Skeletal muscle tissue (tissue), 4 donors: ENCODE data around the gene IL12B. TPM values are rescaled to one million over a fixed set of nuclear protein-coding genes. Genes with fewer than 3 reads are reported as not detected.

ENCODE experiments used
- H3K27ac ChIP-seq: one replicate; pipeline ENCODE4 v1.7.0; 2013; ENCODE audit warnings: mild to moderate bottlenecking, low read depth, low read length, inconsistent platforms
- H3K27me3 ChIP-seq, 3 donors: one replicate each; pipeline ENCODE4 v1.7.0; 2013; ENCODE audit warnings: low read length in 3 of 3; ENCODE audit not compliant: control insufficient read depth in 3 of 3, insufficient read depth in 3 of 3
- H3K36me3 ChIP-seq, 3 donors: one replicate each; pipeline ENCODE4 v1.7.0; 2013; ENCODE audit warnings: low read length in 3 of 3; ENCODE audit not compliant: control insufficient read depth in 3 of 3, insufficient read depth in 3 of 3
- H3K4me1 ChIP-seq, 3 donors: one replicate each; pipeline ENCODE4 v1.7.0; 2013; ENCODE audit warnings: low read length in 3 of 3, mild to moderate bottlenecking in 3 of 3; ENCODE audit not compliant: control insufficient read depth in 3 of 3, insufficient read depth in 3 of 3
- H3K4me3 ChIP-seq, 3 donors: one replicate each; pipeline ENCODE4 v1.7.0; 2013; ENCODE audit warnings: low read length in 3 of 3
- H3K9ac ChIP-seq, 3 donors: one replicate each; pipeline ENCODE4 v1.7.0; 2013; ENCODE audit warnings: low read length in 3 of 3, mild to moderate bottlenecking in 3 of 3, moderate library complexity in 2 of 3, low read depth in 1 of 3
- H3K9me3 ChIP-seq, 3 donors: one replicate each; pipeline ENCODE4 v1.7.0; 2013; ENCODE audit warnings: low read length in 3 of 3; ENCODE audit not compliant: control insufficient read depth in 3 of 3
- total RNA-seq: library from RNA; depleted of rRNA; stranded (reverse); fragments of >200 nt; gene quantifications from one replicate; pipeline ENCODE4 v1.2.3, GENCODE V29; 2014
- donor health status: Osteomylitis.

Gene IL12B
- total RNA-seq, 1 donor from 2014 or later: not detected

DNA sequence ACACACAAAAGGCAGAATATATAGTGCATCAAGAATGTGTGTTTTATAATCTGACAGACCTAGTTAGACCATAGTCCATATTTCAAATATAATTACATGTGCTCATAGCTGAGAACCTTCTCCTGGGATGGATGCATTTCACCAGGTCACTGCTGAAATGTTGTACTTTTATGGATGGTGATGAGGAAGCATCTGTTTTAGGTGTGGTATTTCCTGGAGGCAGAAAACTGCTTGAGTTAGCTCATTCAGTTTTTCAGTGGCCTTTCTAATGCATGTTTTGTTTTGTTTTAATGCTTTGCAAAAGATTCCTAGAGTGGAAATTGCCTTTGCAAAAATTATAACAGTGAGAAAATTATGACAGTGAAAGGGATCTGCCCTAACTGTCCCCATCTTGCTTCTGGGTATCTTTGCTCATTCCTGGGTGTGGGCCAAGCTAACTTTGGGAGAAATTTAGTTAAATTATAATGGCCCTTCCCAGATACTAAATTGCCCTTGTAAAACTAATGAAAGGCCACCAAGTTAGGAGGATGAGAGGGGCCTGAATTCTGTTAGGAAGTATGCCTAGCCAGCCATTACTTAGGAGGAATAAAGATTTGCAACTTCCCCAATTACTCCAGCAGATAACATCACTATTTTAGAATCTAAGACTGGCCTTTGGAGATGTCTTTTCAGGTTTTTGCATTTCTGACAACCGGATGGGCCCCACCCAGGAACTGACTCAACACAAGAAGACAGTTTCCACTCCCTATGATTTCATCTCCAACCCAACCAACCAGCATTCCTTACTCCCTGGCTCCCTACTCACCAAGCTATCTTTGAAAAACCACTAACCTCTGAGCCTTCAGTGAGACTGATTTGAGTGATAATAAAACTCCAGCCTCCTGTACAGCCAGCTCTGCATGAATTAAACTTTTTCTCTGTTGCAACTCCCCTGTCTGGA, 7.0 kb upstream of the IL12B start:
- peaks cover 0 to 4% (median 0%) of the 10 kb centered on the region in 3 donors for H3K4me1 ChIP-seq
- no peak overlapping the region for H3K9ac ChIP-seq
- H3K9me3 ChIP-seq: no peaks in the 10 kb centered on the region
- no peak overlapping the region for H3K4me3 ChIP-seq
- H3K27me3 ChIP-seq: no peaks in the 10 kb centered on the region
- H3K27ac ChIP-seq: no peak overlapping the region
- H3K36me3 ChIP-seq: no peaks in the 10 kb centered on the region

DNA sequence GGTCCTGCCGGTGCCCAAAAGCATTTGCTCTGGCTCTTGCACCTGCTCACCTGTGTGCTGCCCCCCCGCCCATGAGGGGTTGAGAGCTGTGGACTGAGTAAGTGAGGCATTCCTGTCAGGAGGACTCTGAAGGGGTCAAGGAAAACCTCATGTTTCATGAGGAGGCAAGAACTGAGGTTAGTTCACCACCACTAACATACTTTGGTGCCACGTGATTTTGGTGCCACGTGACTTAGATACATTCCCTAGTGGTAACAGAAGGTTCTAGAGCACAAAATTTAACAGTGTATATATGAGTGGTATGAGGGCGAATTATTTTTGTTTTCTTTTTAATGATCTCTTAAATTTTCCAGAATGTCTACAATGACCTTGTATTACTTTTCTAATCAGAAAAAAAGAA, 6.3 kb upstream of the IL12B start:
- no peak overlapping the region for H3K4me3 ChIP-seq
- H3K9ac ChIP-seq: no peak overlapping the region
- no peaks in the 10 kb centered on the region for H3K9me3 ChIP-seq
- H3K36me3 ChIP-seq: no peaks in the 10 kb centered on the region
- H3K27ac ChIP-seq: no peak overlapping the region
- no peaks in the 10 kb centered on the region for H3K27me3 ChIP-seq
- H3K4me1 ChIP-seq: peaks cover 0 to 3% (median 2%) of the 10 kb centered on the region in 3 donors

DNA sequence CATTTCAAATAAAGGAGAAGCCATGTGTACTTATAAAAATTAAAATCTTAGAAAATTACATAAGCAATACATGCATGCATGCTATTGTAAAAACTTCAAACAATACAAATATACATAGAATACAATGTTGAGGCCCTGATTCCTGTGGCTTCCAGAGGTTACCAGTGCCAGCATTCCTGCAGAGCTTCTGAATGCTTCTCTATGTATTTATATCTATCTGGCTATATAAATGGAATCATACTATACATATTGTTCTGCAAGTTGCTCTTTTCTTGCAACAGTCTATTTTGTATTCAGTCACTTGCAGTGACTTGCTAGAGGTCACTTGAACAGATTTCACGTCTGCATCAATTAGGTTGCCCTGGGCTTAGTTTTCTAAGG, 3.2 kb upstream of the IL12B start:
- Histone ChIP-seq H3K9ac (no peak overlapping the region), H3K27ac (no peak overlapping the region), H3K36me3 (no peaks in the 10 kb centered on the region)

DNA sequence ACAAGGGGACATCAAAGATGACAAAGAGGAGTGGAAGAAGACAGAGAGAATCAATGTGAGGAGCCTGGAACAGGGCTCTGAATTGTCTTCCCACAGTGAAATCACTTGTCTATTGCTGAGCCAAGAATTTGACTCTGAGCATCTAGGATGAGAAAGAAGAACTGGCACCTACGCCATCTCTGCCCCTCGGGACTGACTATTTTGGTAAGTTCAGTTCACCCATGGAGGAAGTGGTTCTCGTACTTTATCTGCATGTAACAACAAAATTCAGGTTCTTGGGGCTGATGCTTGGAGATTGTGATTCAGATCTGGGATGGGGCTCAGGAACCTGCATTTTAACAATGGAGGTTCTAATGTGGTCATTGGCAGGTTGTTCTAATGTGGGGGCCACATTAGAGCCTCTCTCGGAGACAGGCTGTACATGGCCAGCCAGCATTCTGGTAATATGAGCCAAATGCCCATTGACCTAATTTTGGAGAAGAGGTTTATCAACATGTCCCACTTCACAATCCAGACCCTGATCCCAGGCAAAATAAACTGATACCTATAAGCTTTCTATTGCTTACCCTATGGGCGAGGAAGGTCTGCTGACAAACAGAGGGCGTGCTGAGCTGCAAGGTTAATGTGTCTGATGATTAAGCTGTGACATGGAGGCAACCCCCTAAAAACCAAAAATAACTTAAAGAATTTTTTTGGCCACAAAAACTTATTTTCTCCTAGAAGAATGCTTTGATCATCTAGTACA, 2.7 kb upstream of the IL12B start:
- Histone ChIP-seq H3K9me3 (no peaks in the 10 kb centered on the region), H3K4me1 (peaks cover 3 to 7% (median 5%) of the 10 kb centered on the region in 3 donors), H3K36me3 (no peaks in the 10 kb centered on the region), H3K9ac (no peak overlapping the region), H3K27ac (no peak overlapping the region), H3K4me3 (no peak overlapping the region), H3K27me3 (peaks cover 7 to 29% (median 20%) of the 10 kb centered on the region in 3 donors)

More for the DNA sequence above, 3.2 kb upstream of the IL12B start:
- Histone ChIP-seq H3K4me3 (no peak overlapping the region), H3K4me1 (peaks cover 3 to 7% (median 5%) of the 10 kb centered on the region in 3 donors), H3K9me3 (no peaks in the 10 kb centered on the region), H3K27me3 (peaks cover under 1 to 24% (median 19%) of the 10 kb centered on the region in 3 donors)

DNA sequence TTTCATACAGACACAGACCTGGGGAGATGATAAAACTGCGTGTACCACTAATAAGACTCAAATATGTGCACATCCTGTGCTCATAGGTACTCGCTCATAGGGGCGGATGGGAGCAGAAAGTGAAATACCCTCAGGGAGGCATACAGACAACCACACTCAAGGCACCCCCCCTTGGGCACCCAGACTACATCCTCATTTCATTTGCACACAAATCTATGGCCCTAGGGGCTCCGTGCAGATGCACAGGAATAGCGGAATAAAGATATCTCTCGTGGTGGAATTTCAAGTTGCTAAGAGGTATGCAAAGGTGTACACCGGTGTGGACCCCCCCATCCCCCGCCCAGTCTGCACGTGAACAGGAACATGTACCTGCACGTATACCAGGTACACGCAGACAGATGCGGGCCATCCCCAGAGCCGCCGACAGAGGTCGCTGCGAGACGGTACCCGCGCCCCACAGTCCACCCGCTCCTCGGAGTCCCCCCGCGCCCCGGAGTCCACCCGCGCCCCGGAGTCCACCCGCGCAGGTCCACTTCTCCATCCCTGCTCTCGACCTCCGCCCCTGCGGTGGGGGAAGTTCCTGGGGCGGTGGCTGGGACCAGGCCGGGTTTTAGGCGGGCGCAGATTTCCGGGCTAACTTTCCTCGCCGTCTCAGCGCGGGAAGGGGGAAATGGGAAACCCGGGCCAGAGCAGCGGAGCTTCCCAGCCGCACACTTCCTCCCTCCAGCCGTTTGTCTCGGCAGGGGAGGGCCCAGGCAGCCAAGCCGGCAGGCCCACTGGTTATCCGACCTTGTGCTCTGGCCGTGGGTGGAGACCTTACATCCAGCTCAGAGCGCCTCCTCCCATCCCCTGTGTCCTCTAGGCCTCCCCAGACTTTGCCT, 1.0 kb upstream of the IL12B start:
- Histone ChIP-seq H3K9me3 (no peaks in the 10 kb centered on the region), H3K27ac (no peak overlapping the region), H3K9ac (peak overlapping the region in 2 of 3 donors; percentile 17 to 45), H3K4me1 (peaks cover 3 to 7% (median 5%) of the 10 kb centered on the region in 3 donors), H3K27me3 (peaks cover 12 to 33% (median 20%) of the 10 kb centered on the region in 3 donors), H3K4me3 (peak overlapping the region in 2 of 3 donors; percentile 31 to 41), H3K36me3 (no peaks in the 10 kb centered on the region)

DNA sequence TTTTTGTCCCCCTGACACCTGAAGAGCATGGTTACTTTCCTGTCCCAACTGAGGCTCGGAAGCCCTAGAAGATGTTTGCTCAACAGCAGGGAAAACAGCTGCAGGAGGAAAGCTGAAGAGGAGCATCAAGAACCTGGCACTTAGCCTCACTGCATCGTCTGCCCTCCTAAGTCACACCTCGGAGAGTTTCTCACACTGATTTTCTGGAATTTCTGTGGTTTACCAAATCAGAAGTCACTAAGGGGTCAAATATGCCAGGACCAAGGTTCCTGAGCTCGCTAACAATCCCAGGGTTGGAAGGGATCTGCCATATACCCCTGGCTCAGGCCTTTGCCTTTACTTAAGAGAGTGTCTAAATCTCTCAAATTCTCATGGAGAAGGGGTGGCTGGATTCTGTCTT, 5.3 kb downstream of the IL12B start:
- Histone ChIP-seq H3K27me3 (peaks cover 8 to 21% (median 15%) of the 10 kb centered on the region in 3 donors), H3K36me3 (no peaks in the 10 kb centered on the region), H3K27ac (no peak overlapping the region), H3K9ac (no peak overlapping the region), H3K4me1 (no peaks in the 10 kb centered on the region), H3K9me3 (no peaks in the 10 kb centered on the region), H3K4me3 (no peak overlapping the region)

DNA sequence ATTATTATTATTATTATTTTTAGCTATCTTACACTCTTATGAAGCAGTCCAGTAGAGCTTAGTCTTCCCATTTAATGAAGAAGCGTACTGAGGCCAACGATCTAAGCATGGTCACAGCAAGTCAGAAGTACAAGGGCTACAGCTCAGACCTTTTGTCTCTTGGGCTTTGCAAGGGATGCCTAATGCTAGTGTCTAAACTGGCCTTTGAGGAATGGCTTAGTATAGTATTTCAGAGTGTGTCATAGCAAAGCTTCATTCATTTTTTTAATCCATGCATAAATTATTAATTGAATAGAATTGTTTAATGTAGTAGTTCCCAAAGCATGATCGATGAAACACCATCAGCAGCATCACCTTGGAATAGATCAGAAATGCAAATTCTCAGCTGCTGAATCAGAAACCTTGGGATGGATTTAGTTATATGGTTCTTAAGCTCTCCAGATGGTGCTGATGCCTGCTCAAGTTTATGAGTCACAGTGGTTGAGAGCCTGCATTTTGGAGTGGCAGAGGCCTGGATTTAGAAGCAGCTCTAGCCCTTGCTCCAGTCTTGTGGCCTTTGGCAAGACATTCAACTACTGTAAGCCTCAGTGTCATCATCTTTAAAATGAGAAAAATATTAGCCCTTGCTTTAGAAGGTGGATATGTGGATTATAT, 6.1 kb downstream of the IL12B start:
- Histone ChIP-seq H3K36me3 (no peaks in the 10 kb centered on the region), H3K27ac (no peak overlapping the region), H3K9ac (no peak overlapping the region), H3K9me3 (no peaks in the 10 kb centered on the region), H3K4me3 (no peak overlapping the region), H3K27me3 (peaks cover 7 to 15% (median 15%) of the 10 kb centered on the region in 3 donors), H3K4me1 (no peaks in the 10 kb centered on the region)

DNA sequence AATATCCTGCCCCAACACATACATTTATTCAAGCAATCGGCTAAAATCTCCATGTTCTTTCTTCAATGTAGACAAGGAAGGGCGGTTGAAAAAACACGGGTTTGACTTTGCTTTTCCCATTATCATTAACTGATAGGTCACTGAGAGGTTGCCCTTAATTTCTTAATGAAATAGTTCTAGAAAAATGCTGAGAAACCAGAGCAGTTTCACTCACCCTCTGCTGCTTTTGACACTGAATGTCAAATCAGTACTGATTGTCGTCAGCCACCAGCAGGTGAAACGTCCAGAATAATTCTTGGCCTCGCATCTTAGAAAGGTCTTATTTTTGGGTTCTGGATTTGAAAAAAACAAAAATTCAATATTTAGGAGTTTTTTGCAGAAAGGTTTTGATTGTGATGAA, 8.1 kb downstream of the IL12B start:
- no peak overlapping the region for H3K4me3 ChIP-seq
- no peak overlapping the region for H3K9ac ChIP-seq
- H3K27ac ChIP-seq: no peak overlapping the region
- H3K27me3 ChIP-seq: peaks cover 0 to 5% (median 2%) of the 10 kb centered on the region in 3 donors
- H3K36me3 ChIP-seq: no peaks in the 10 kb centered on the region
- no peaks in the 10 kb centered on the region for H3K4me1 ChIP-seq
- H3K9me3 ChIP-seq: no peaks in the 10 kb centered on the region

DNA sequence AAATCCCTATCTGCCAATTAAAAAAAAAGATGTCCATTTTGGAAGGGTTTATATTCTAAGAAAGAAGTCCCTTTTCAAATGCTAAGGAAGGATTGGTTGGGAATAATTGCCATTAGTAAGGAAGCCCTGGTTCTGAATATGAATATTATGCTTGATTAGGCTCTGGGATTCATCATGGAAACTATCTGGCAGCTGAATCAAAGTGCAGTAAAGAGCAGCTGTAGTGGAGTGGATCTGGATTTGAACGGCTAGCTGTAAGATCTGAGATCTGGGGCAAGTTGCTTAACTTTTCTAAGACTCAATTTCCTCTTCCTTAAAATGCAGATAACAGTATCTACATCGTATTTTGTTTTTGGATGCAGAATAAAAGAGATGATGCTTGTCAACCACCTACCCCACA, 10.5 kb downstream of the IL12B start:
- H3K27ac ChIP-seq: no peak overlapping the region
- H3K27me3 ChIP-seq: peaks cover 0 to 1% (median 0%) of the 10 kb centered on the region in 3 donors
- no peak overlapping the region for H3K4me3 ChIP-seq
- H3K9ac ChIP-seq: no peak overlapping the region
- no peaks in the 10 kb centered on the region for H3K4me1 ChIP-seq
- no peaks in the 10 kb centered on the region for H3K36me3 ChIP-seq
- no peaks in the 10 kb centered on the region for H3K9me3 ChIP-seq
